Posterior cingulate gyrus (tissue), 11 donors: ENCODE results near the gene FBXL13.
A peak's percentile ranks its signal among the peaks of the same experiment; 100 is the strongest.
"Not testable (repeated sequence)": the region's sequence is repeated elsewhere in the genome, so short reads cannot be mapped to it uniquely, and the experiment has no call there.

Experiments used
- DNase-seq, 10 donors: peaks; one replicate each; pipeline versions ENCODE4 v3.0.0 to v3.0.0-alpha.2; 2020 to 2021; ENCODE audit warnings: mixed read lengths in 3 of 10
- intact Hi-C: fragments of 100-400 bp; cut with DNase I; formaldehyde crosslinking; loops from one replicate; pipeline ENCODE4 v1.15.1; 2023

The FBXL13 gene

GRCh38 chr7:102988631-102989560 lies 85.7 kb downstream of the FBXL13 start:
- intact Hi-C loops: no loop called here
- no peak for DNase-seq

DNA sequence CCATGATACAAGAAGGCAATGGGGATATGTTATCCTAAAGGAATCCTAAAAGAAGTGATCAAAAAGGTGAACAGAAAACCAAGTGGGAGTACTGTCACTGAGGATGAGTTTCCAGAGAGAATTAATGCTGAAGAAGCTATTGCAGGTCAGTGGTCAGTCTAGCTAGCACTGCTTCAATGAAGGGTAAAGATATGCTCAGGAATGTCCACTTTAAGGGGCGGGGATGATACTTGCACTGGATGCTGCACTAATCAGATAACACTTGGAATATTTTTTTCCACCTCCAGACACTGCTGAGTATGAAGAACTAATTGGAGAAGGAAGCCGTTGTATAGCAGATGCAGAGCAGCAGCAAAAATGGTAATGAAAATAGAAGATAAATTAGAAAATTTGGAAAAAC lies 86.5 kb downstream of the FBXL13 start:
- no peak for DNase-seq
- intact Hi-C loops: no loop called here

GRCh38 chr7:102985176-102985783 lies 89.3 kb downstream of the FBXL13 start:
- no peak for DNase-seq
- intact Hi-C loops: no loop called here

GRCh38 chr7:102983602-102984001 lies 91.0 kb downstream of the FBXL13 start:
- no peak for DNase-seq
- intact Hi-C loops: no loop called here

DNA sequence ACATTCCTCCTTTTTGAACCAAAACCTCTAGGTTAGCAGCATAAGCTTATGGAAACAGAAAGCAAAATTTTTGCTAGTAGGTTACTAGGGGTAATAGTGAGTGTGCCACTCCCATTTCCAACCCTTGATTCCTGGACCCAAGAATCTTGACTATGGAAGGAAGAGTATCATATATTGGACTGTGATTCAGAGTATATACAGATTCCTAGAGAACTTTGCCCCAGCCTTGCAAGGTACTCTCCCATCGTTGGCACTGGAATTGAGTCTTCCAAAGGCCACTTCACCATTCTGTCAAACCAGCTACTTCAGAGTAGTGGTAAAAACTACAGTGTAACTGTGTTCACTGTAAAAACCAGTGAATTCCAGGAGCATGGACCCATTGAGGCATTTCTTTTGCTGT lies 92.4 kb downstream of the FBXL13 start:
- intact Hi-C loops: no loop called here
- no peak for DNase-seq

- intact Hi-C loops: no loop called here
- DNase-seq: no peak
Measured at GRCh38 chr7:102981451-102981850, 93.1 kb downstream of the FBXL13 start.

DNA sequence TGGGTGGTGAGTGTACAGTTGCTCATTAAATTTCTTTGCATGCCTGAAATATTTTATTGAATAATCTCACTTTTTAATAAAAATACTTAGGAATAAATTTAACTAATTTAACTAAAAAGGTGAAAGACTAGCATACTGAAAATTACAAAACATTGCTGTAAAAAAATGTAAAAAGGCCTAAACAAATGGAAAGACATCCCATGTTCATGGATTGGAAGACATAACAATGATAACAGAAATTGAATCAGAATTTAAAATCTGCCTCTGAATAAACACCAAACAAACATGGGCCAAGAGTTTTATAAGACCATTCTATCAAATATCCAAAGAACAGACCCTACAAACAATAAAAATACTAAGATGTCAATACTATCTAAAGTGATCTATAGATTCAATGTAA lies 94.9 kb downstream of the FBXL13 start:
- no peak for DNase-seq
- intact Hi-C loops: no loop called here

DNA sequence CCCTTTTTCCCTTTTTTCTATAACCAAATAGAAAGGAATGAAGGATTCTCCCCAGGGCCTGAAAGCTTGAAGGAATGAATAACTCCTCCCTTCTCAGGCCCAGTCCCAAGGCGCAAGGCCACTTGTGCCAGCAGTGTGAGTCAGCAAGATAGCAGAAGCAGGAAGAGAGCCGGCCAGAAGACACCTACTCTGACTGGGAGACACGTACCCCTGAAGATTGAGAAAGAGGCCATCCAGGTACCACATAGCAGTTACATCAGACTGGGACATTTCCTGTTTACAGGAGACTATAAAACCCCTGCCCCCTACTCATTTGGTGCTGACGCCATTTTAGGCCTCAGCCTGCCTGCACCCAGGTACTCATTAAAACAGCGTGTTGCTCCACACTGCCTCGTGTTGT lies 96.3 kb downstream of the FBXL13 start:
- DNase-seq: no peak

DNA sequence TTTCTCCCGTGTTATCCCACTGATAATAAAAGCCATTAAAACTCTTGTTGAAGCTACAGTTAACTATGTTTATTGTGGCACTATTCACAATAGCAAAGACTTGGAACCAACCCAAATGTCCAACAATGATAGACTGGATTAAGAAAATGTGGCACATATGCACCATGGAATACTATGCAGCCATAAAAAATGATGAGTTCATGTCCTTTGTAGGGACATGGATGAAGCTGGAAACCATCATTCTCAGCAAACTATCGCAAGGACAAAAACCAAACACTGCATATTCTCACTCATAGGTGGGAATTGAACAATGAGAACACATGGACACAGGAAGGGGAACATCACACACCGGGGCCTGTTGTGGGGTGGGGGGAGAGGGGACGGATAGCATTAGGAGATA lies 97.0 kb downstream of the FBXL13 start:
- intact Hi-C loops, DNase-seq: not testable (repeated sequence)

More for the DNA sequence above, 96.3 kb downstream of the FBXL13 start:
- intact Hi-C loops: no loop called here

DNA sequence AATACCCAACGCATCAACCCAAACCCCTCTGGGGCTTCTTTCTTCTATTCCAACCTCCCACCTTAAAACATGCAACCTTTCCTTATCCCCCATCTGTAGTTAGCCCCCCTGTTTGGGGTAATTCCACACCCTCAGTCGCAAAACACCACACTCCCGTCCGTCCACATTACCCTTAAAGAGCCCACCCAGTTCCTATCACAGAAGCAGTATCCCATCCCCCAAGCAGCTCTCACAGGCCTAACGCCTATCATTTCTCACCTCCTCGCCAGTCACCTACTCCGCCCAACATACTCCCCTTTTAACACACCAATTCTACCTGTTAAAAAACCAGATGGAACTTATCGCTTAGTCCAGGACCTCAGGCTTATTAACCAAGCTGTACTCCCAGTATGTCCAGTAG lies 98.1 kb downstream of the FBXL13 start:
- DNase-seq: no peak
- intact Hi-C loops: no loop called here

DNA sequence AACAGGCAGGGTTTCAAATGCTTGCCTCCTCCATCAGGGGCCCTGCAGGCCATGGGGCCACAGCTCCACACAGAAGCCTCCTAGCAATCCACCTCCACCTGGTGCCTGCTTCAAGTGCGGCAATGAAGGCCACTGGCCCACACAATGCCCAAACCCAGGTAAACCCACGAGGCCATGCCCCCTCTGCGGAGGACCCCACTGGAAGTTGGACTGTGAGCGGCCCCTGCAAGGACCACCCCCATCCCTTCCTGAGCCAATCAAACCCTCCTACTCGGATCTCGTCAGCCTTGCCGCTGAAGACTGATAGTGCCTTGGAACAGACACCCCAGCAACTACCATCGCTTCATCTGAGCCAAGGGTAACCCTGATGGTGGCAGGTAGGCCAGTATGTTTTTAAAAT lies 98.7 kb downstream of the FBXL13 start:
- intact Hi-C loops: no loop called here
- DNase-seq: peak in 1 of 10 donors; percentile 75

- intact Hi-C loops: no loop called here
Measured at GRCh38 chr7:102974366-102975236, 100.0 kb downstream of the FBXL13 start.

DNA sequence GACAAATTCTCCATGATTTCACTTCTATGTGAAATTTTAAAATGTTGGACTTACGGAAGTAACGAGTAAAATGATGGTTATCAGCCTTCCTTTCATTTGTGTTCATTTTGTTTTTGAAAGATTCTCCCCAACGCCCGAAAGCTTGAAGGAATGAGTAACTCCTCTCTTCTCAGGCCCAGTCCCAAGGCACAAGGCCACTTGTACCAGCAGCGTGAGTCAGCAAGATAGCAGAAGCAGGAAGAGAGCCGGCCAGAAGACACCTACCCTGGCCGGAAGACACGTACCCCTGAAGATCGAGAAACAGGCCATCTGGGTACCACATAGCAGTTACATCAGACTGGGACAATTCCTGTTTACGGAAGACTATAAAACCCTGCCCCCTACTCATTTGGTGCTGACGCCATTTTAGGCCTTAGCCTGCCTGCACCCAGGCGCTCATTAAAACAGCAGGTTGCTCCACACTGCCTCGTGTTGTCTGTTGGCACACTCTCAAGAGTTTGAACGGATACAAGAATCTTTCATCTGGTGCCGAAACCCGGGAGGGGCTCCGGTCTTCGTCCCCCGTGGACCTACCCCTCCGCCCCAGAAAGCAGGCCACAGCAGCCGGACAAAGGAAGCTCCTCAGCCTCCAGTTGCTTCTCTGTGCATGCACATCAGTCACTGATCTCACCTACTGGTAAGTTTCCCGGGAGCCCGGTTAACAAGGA lies 101.3 kb downstream of the FBXL13 start:
- DNase-seq: no peak
- intact Hi-C loops: no loop called here

More at GRCh38 chr7:102974366-102975236, 100.0 kb downstream of the FBXL13 start:
- no peak for DNase-seq

DNA sequence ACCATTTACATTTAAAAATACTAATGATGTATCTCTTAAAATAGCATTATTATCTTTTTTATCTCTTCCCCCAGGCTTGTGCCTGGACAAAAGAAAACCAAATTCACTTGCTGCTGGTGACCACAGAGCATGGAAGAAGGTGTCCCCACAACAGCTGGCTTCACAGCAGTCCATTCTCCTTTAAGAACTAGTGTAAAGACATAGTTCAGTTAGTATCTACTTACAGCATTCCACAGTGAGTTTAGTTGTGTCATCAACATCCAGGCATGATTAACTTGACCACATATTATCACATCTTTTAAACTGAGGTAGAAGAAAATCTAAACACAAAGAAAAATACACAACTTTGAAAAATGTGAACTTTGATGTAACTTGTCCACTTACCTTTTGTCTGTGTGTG lies 106.8 kb downstream of the FBXL13 start:
- intact Hi-C loops: no loop called here
- DNase-seq: no peak

DNA sequence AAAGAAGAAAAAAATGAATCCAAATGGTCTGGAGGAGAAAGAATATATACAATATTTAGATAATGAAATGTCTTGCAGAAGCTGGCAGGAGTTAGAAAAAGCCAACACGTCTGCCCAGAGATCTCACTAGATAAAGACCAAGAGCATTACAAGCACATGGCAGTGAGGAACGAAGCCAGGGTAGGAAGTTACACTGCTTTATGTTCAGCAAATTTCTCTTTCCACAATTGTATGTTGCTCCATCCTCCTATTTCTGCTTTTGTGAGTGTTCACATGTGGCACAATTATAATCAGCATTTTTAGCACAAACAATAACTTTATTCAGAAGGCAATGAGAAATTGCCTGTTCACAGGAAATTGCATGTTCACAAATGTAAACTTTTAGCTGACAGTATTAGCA lies 108.1 kb downstream of the FBXL13 start:
- no peak for DNase-seq
- intact Hi-C loops: no loop called here

GRCh38 chr7:102961993-102962392 lies 112.6 kb downstream of the FBXL13 start:
- intact Hi-C loops, DNase-seq: not testable (repeated sequence)

DNA sequence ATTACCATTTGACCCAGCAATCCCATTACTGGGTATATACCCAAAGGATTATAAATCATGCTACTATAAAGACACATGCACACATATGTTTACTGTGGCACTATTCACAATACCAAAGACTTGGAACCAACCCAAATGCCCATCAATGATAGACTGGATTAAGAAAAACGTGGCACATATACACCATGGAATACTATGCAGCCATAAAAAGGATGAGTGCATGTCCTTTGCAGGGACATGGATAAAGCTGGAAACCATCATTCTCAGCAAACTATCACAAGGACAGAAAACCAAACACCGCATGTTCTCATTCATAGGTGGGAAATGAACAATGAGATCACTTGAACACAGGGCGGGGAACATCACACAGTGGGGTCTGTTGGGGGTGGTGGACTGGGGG lies 116.6 kb downstream of the FBXL13 start:
- intact Hi-C loops, DNase-seq: not testable (repeated sequence)

DNA sequence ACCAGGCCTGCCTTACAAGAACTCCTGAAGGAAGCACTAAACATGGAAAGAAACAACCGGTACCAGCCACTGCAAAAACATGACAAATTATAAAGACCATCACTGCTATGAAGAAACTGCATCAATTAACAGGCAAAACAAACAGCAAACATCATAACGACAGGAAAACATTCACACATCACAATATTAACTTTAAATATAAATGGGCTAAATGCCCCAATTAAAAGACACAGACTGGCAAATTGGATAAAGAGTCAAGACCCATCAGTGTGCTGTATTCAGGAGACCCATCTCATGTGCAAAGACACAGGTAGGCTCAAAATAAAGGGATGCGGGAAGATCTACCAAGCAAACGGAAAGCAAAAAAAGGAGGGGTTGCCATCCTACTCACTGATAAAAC lies 120.2 kb downstream of the FBXL13 start:
- DNase-seq, intact Hi-C loops: not testable (repeated sequence)

GRCh38 chr7:102953406-102953805 lies 121.2 kb downstream of the FBXL13 start:
- intact Hi-C loops: no loop called here
- no peak for DNase-seq

DNA sequence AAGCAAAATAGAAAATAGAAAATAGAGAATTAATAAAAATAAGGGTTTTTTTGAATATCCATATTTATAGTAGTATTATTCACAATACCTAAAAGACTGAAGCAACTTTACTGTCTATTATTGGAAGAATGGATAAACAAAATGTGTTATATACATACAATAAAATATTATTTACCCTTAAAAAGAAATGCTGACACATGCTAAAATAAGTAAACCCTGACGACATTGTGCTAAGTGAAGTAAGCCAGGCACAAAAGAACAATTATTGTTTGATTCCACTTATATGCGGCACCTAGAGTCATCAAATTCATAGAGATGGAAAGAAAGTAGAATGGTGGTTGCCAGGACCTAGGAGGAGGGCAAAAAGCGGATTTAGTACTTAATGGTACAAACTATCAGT lies 122.8 kb downstream of the FBXL13 start:
- no peak for DNase-seq
- intact Hi-C loops: no loop called here
